Astrocyte (in vitro differentiated cells and primary cell): ENCODE data around the gene IRX6.

ENCODE experiments used
- EZH2 ChIP-seq: IDR thresholded peaks from 2 replicates; pipeline ENCODE4 v1.6.1; 2012; ENCODE audit warnings: mild to moderate bottlenecking, low read length, inconsistent platforms; ENCODE audit not compliant: insufficient read depth
- TF ChIP-seq, protein P1 (sequence below): IDR thresholded peaks from 2 replicates; pipeline ENCODE4 v1.5.1; 2011; ENCODE audit warnings: low read depth, mild to moderate bottlenecking, inconsistent platforms, low read length, moderate library complexity; ENCODE audit not compliant: insufficient read depth

DNA sequence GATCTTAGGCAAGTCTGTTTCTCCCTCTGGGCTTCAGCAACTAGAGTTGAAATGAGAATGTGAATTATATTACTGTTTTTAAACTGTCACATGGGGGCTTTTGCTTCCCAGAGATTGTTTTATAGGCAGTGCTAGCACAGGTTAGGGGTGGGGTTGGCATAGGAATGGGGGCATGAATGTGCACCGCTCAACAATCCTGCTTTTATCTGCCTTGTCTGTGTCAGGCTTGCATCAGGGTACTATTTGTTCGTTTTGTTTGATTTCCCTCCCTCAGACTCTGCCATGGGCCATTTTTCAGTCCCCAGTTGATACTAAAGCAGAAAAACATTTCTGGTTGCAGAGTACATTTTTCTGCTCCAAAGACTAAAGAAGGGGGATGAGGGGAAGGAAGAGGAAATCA is 34.6 kb upstream of the IRX6 start:
- no peak for TF ChIP-seq EZH2
- TF ChIP-seq, protein P1, sequence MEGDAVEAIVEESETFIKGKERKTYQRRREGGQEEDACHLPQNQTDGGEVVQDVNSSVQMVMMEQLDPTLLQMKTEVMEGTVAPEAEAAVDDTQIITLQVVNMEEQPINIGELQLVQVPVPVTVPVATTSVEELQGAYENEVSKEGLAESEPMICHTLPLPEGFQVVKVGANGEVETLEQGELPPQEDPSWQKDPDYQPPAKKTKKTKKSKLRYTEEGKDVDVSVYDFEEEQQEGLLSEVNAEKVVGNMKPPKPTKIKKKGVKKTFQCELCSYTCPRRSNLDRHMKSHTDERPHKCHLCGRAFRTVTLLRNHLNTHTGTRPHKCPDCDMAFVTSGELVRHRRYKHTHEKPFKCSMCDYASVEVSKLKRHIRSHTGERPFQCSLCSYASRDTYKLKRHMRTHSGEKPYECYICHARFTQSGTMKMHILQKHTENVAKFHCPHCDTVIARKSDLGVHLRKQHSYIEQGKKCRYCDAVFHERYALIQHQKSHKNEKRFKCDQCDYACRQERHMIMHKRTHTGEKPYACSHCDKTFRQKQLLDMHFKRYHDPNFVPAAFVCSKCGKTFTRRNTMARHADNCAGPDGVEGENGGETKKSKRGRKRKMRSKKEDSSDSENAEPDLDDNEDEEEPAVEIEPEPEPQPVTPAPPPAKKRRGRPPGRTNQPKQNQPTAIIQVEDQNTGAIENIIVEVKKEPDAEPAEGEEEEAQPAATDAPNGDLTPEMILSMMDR = no peak
